Right atrium auricular region (tissue), 2 donors: ENCODE measurements around the gene CNGA4. TPM values are rescaled to one million over a fixed set of nuclear protein-coding genes. Genes with fewer than 3 reads are reported as not detected.

Experiments used
- DNase-seq: peaks from one replicate; pipeline ENCODE4 v3.0.0-alpha.2; 2019; ENCODE audit warnings: low spot score
- H3K27ac ChIP-seq, 2 donors: fragments of 200-600 bp; sonication (generic); 1 replicate in 1 of 2; 2 replicates in 1 of 2; pipeline ENCODE4 v1.5.1; 2016 to 2019
- H3K27me3 ChIP-seq, 2 donors: fragments of 200-600 bp; sonication (generic); one replicate each; pipeline versions ENCODE4 v1.5.1 to v1.6.0; 2017 to 2019
- H3K36me3 ChIP-seq: fragments of 200-600 bp; sonication (generic); one replicate; pipeline ENCODE4 v1.5.1; 2016
- H3K4me1 ChIP-seq, 2 donors: fragments of 200-600 bp; sonication (generic); one replicate each; pipeline versions ENCODE4 v1.5.1 to v1.6.0; 2017 to 2019
- H3K4me3 ChIP-seq, 2 donors: fragments of 200-600 bp; sonication (generic); 1 replicate in 1 of 2; 2 replicates in 1 of 2; pipeline ENCODE4 v1.5.1; 2017 to 2019; ENCODE audit warnings: mild to moderate bottlenecking in 1 of 2, moderate library complexity in 1 of 2
- H3K9me3 ChIP-seq, 2 donors: fragments of 200-600 bp; sonication (generic); one replicate each; pipeline ENCODE4 v1.5.1; 2019
- total RNA-seq, 2 donors: library from RNA; depleted of rRNA; stranded (reverse); fragments of >200 nt; gene quantifications; one replicate each; pipeline ENCODE4 v1.1.0, GENCODE V29; 2016
- TF ChIP-seq, protein P1 (sequence below), 2 donors: fragments of 200-600 bp; sonication (generic); IDR thresholded peaks; one replicate each; pipeline ENCODE4 v1.5.1; 2019; ENCODE audit warnings: antibody characterized with exemption in 2 of 2

The CNGA4 gene
- total RNA-seq, 2 donors from 2014 or later: not detected

- no peaks in the 10 kb centered on the region for H3K9me3 ChIP-seq
- peak; percentile 99 for DNase-seq
- H3K4me3 ChIP-seq: peak within 1 kb of the TSS; percentile 74 to 78
- H3K4me1 ChIP-seq: peaks cover 0 to 18% of the 10 kb centered on the region in 2 donors
- H3K36me3 ChIP-seq: no peaks in the 10 kb centered on the region
- no peaks in the 10 kb centered on the region for H3K27me3 ChIP-seq
- H3K27ac ChIP-seq: peak within 1 kb of the TSS; percentile 84
- TF ChIP-seq, protein P1, sequence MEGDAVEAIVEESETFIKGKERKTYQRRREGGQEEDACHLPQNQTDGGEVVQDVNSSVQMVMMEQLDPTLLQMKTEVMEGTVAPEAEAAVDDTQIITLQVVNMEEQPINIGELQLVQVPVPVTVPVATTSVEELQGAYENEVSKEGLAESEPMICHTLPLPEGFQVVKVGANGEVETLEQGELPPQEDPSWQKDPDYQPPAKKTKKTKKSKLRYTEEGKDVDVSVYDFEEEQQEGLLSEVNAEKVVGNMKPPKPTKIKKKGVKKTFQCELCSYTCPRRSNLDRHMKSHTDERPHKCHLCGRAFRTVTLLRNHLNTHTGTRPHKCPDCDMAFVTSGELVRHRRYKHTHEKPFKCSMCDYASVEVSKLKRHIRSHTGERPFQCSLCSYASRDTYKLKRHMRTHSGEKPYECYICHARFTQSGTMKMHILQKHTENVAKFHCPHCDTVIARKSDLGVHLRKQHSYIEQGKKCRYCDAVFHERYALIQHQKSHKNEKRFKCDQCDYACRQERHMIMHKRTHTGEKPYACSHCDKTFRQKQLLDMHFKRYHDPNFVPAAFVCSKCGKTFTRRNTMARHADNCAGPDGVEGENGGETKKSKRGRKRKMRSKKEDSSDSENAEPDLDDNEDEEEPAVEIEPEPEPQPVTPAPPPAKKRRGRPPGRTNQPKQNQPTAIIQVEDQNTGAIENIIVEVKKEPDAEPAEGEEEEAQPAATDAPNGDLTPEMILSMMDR (IDR thresholded peaks at IDR 0.05): no peak
These were observed 4.3 kb upstream of the CNGA4 start, which contains the start of gene FHIP1B for GRCh38 chr11:6234387-6235107. Gene FHIP1B (minus strand): TSS chr11:6234636. CDS start chr11:6224516, 10,120 bp downstream.

GRCh38 chr11:6237266-6237665, 1.6 kb upstream of the CNGA4 start:
- H3K9me3 ChIP-seq: no peaks in the 10 kb centered on the region
- no peak overlapping the region for H3K4me3 ChIP-seq
- no peak for DNase-seq
- H3K36me3 ChIP-seq: no peaks in the 10 kb centered on the region
- H3K27ac ChIP-seq: no peak overlapping the region
- TF ChIP-seq, protein P1 (IDR thresholded peaks at IDR 0.05): no peak
- peaks cover 0 to 14% of the 10 kb centered on the region in 2 donors for H3K4me1 ChIP-seq
- no peaks in the 10 kb centered on the region for H3K27me3 ChIP-seq

GRCh38 chr11:6237761-6238302, 1.1 kb upstream of the CNGA4 start:
- Histone ChIP-seq H3K4me1 (peaks cover 0 to 13% of the 10 kb centered on the region in 2 donors), H3K27ac (no peak overlapping the region), H3K36me3 (no peaks in the 10 kb centered on the region), H3K27me3 (no peaks in the 10 kb centered on the region), H3K9me3 (no peaks in the 10 kb centered on the region), H3K4me3 (no peak overlapping the region)
- TF ChIP-seq, protein P1 (IDR thresholded peaks at IDR 0.05): no peak
- DNase-seq: no peak

DNA sequence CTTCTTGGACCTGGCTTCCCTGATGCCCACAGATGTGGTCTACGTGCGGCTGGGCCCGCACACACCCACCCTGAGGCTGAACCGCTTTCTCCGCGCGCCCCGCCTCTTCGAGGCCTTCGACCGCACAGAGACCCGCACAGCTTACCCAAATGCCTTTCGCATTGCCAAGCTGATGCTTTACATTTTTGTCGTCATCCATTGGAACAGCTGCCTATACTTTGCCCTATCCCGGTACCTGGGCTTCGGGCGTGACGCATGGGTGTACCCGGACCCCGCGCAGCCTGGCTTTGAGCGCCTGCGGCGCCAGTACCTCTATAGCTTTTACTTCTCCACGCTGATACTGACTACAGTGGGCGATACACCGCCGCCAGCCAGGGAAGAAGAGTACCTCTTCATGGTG, 1.2 kb downstream of the CNGA4 start:
- TF ChIP-seq, protein P1 (IDR thresholded peaks at IDR 0.05): no peak
- Histone ChIP-seq H3K4me1 (no peaks in the 10 kb centered on the region), H3K36me3 (no peaks in the 10 kb centered on the region), H3K9me3 (no peaks in the 10 kb centered on the region), H3K27ac (no peak overlapping the region), H3K4me3 (no peak overlapping the region), H3K27me3 (no peaks in the 10 kb centered on the region)
- DNase-seq: no peak

DNA sequence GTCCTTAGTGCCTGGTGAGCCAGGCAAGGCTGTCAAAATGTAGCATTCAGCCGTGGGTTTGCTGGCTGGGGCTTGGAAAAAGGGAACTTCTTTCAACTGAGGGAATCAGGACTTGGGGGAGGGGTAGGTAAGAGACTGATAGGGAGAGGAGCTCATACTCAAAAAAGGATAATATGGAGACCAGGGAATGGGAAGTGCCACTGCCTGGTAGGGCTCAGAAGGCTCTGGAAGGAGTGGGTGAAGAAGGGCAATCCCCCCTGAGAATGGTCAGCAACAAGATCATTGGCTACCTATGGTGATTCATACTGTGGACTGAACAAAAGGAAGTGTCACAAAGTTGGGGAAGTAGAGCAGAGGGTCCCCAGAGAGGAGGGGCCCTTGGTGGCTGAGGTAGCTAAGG, 1.9 kb downstream of the CNGA4 start:
- no peak overlapping the region for H3K27ac ChIP-seq
- H3K4me1 ChIP-seq: no peaks in the 10 kb centered on the region
- H3K27me3 ChIP-seq: no peaks in the 10 kb centered on the region
- H3K36me3 ChIP-seq: no peaks in the 10 kb centered on the region
- TF ChIP-seq, protein P1 (IDR thresholded peaks at IDR 0.05): no peak
- H3K4me3 ChIP-seq: no peak overlapping the region
- H3K9me3 ChIP-seq: no peaks in the 10 kb centered on the region
- DNase-seq: no peak
